HG03025 (cell line): ENCODE measurements around the gene HLA-DQB1.
"Not testable (repeated sequence)": the region's sequence is repeated elsewhere in the genome, so short reads cannot be mapped to it uniquely, and the experiment has no call there.

Experiments used
- ATAC-seq: cut with Tn5 transposase; IDR thresholded peaks from one replicate; pipeline ENCODE4 v1.9.1; 2021; ENCODE audit warnings: mild to moderate bottlenecking, moderate library complexity; ENCODE audit not compliant: unreplicated experiment, low FRiP score

HLA-DQB1 gene

GRCh38 chr6:32666420-32667300 lies at the start of gene HLA-DQB1:
Gene HLA-DQB1 (minus strand): TSS chr6:32666657. CDS start chr6:32666607, 50 bp downstream.
- no peak for ATAC-seq

DNA sequence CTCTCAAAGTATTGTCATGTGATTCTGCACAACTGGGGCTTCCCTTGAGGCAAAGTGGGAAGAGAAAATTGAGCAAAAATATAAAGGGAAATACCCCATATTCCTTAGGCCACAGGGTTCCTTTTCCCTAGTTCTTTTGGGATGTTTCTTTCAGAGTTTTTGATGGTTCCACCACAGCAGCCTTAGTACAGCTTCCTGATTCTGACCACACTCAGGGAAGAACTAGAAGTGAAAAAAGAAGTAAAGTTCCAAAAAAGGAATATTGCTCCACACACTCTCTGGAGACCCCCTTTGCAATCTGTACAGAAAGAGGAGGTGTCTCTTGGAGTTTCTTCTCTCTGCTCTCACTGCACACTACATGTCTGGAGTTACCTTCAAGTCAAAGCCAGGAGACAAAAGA lies 46.8 kb upstream of the HLA-DQB1 start:
- ATAC-seq, result no peak

DNA sequence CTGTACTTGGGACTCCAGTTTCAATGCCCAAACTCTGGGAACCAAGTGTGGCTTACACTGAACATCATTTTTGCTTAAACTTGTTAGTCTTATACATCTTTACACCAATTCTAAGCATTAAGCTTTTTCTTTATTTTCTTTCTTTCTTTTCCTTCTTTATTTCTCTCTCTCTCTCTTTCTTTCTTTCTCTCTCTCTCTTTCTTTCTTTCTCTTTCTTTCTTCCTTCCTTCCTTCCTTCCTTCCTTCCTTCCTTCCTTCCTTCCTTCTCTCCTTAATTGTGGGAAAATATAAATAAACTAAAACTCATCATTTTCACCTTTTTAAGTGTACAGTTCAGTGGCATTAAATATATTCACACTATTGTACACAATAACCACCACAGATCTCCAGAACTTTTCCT lies 43.2 kb upstream of the HLA-DQB1 start:
- ATAC-seq, result no peak

- ATAC-seq, result not testable (repeated sequence)
Measured at GRCh38 chr6:32705164-32705563, 38.7 kb upstream of the HLA-DQB1 start.

GRCh38 chr6:32703347-32703746 lies 36.9 kb upstream of the HLA-DQB1 start:
- ATAC-seq, result no peak

- no peak for ATAC-seq
Measured at GRCh38 chr6:32700391-32701040, 34.1 kb upstream of the HLA-DQB1 start.

GRCh38 chr6:32697031-32697430 lies 30.6 kb upstream of the HLA-DQB1 start:
- no peak for ATAC-seq

GRCh38 chr6:32692019-32692418 lies 25.6 kb upstream of the HLA-DQB1 start:
- ATAC-seq, result no peak

DNA sequence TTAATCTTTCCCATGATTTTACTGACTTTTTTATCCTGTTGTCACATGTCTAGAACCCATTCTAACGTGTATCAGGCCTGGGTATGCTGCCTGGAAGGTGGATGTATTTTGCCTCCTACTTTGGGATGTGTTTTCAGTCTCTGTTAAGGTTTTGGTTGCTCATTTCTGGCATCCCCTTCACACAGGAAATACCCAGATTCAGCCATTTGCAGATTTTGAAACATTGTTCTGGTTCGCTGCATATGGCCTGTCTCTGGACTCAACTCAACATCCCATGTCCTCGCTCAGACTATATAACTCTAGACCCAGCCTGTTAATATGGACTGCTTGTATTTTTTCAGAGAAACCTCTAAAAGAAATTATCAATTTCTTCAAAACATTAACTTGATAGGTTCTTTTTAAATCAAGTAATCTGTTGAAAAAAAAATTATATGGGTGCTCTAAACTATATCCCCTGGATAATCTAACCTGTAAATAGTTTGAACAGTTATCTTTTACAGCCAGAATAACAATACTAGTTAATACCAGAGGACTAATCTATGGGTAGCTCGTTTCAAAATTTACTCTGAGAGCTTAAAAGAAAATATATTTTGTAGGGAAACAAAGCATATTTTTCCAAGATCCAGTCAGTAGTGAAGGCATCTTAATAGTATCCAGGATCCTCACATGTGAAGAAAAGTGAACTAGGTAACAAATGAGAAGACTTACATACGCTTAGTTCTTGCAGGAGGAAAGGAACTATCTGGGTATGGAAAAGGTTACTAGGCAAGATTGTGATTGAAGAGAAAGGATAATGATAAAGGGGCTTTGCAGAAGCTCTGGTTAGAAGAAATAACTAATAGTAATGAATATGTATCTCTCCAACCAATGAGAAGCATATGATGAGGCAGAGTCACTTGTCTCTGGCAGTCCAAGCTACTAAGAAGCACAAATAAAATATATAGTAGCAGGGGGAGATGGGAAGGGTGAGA lies 23.4 kb upstream of the HLA-DQB1 start:
- no peak for ATAC-seq

DNA sequence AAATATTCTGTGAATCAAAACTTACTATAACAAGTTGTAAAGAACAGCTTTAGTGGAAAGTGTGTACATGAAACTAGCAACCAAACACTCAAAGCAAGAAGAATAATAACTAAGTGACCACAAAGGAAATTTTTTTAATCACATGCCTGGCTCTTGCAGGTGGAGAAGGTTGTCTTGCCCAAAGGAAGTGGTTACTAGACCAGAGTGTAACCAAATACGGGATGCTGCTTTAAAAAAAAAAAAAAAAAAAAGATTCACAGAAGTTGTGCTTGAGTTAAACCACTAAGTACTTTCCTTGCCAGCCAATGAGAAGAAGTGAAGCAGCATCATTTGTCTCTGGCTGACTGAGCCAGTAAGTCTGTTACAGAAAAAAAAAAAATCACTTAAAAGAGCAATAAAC lies 19.1 kb upstream of the HLA-DQB1 start:
- ATAC-seq, result no peak

DNA sequence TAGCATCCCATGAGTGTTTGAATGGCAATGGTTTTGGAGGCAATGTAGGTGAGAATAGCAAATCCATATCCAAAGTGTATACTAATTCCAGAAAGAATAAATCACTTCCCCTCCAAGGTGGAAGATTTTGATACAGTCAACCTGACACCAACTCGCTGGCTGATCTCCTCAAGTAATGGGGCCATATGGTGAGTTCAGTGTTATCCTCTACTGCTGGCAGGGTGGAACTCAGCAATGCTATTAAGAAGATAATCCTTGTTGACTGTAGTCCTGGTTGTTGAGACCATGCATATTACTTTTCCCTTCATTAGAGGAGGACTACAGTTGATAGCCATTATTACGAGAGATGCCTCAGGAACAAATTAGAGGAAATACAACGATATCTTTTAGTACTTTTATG lies 17.8 kb upstream of the HLA-DQB1 start:
- ATAC-seq, result no peak

DNA sequence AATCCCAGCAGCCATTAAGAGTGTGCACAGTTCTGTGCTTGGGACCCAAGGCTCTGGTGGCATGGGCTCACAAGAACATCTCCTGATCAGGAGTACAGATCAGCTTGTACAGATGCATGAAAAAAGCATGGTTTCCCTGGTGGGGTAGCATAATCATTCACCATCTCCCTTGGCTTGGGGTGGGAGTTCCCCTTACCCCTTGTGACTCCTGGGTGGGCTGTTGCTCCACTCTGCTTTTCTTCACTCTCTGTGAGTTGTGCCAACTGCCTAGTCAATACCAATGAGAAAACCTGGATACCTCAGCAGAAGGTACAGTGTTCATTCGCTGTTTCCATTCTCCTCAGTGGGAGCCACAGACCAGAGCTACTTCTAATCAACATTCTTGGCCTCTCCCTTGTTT lies 13.6 kb upstream of the HLA-DQB1 start:
- no peak for ATAC-seq

- ATAC-seq, result no peak
Measured at GRCh38 chr6:32679492-32679891, 13.0 kb upstream of the HLA-DQB1 start.

DNA sequence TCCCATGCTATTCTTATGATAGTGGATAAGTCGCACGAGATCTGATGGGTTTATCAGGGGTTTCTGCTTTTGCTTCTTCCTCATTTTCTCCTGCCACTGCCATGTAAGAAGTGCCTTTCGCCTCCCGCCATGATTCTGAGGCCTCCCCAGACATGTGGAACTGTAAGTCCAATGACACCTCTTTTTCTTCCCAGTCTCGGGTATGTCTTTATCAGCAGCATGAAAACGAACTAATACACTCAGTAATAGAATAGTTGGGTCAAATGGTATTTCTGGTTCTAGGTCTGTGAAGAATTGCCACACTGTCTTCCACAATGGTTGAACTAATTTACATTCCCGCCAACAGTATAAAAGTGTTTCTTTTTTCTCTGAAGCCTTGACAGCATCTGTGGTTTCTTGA lies 7.7 kb upstream of the HLA-DQB1 start:
- not testable (repeated sequence) for ATAC-seq

GRCh38 chr6:32671908-32672307 lies 5.5 kb upstream of the HLA-DQB1 start:
- ATAC-seq, result not testable (repeated sequence)

- no peak for ATAC-seq
Measured at GRCh38 chr6:32669893-32670292, 3.4 kb upstream of the HLA-DQB1 start.

- ATAC-seq, result no peak
Measured at GRCh38 chr6:32669240-32669639, 2.8 kb upstream of the HLA-DQB1 start.

- peak; percentile 73 for ATAC-seq
Measured at GRCh38 chr6:32668226-32668747, 1.8 kb upstream of the HLA-DQB1 start.

GRCh38 chr6:32665661-32666060 lies 796 bp downstream of the HLA-DQB1 start:
- no peak for ATAC-seq

DNA sequence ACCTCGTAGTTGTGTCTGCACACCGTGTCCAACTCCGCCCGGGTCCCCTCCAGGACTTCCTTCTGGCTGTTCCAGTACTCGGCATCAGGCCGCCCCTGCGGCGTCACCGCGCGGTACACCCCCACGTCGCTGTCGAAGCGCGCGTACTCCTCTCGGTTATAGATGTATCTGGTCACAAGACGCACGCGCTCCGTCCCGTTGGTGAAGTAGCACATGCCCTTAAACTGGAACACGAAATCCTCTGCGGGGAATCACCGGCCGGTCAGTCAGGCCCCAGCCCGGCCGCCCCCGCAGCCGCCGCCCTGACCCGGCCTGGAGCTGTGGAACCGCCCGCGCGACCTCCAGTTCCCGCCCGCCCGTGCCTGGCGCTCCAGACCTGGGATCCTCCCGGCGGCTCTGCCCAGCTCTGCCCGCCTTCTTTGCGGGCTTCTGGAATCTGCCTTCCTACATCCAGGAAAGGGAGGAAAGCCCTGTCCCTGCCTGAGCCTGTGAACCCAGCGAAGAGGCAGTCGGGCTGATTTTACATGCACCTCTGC lies 1.6 kb downstream of the HLA-DQB1 start:
- ATAC-seq, result no peak
